ENCODE measurements around the gene TNIK.

The TNIK gene

GRCh38 chr3:171459942-171460724 is at the start of gene TNIK:
Gene TNIK, minus strand, starts transcription at chr3:171460405. Its CDS starts 342 bp downstream, at chr3:171460063.
- no peak for DNase-seq

GRCh38 chr3:171508676-171509075 is 48.5 kb upstream of the TNIK start:
- DNase-seq: no peak

GRCh38 chr3:171508206-171508605 is 48.0 kb upstream of the TNIK start:
- DNase-seq: no peak

GRCh38 chr3:171506743-171507319 is 46.6 kb upstream of the TNIK start:
- no peak for DNase-seq

GRCh38 chr3:171505822-171506333 is 45.7 kb upstream of the TNIK start:
- no peak for DNase-seq

GRCh38 chr3:171504376-171504775 is 44.2 kb upstream of the TNIK start:
- DNase-seq: no peak

- DNase-seq: no peak
These were observed 43.6 kb upstream of the TNIK start for GRCh38 chr3:171503817-171504216.

- DNase-seq: no peak
These were observed 38.7 kb upstream of the TNIK start for GRCh38 chr3:171498921-171499320.

- no peak for DNase-seq
These were observed 37.3 kb upstream of the TNIK start for GRCh38 chr3:171497468-171497867.

- no peak for DNase-seq
These were observed 35.2 kb upstream of the TNIK start for GRCh38 chr3:171495413-171495812.

GRCh38 chr3:171494457-171495109 is 34.4 kb upstream of the TNIK start:
- no peak for DNase-seq

- DNase-seq: no peak
These were observed 31.2 kb upstream of the TNIK start for GRCh38 chr3:171491361-171491760.

GRCh38 chr3:171490901-171491300 is 30.7 kb upstream of the TNIK start:
- no peak for DNase-seq

- DNase-seq: no peak
These were observed 29.1 kb upstream of the TNIK start for GRCh38 chr3:171489348-171489747.

- no peak for DNase-seq
These were observed 28.3 kb upstream of the TNIK start for GRCh38 chr3:171488479-171488878.

- no peak for DNase-seq
These were observed 27.2 kb upstream of the TNIK start for GRCh38 chr3:171487382-171487781.

- no peak for DNase-seq
These were observed 25.1 kb upstream of the TNIK start for GRCh38 chr3:171485338-171485737.

GRCh38 chr3:171481011-171481410 is 20.8 kb upstream of the TNIK start:
- no peak for DNase-seq

GRCh38 chr3:171480526-171480925 is 20.3 kb upstream of the TNIK start:
- no peak for DNase-seq

- no peak for DNase-seq
These were observed 16.4 kb upstream of the TNIK start for GRCh38 chr3:171476532-171477102.

- DNase-seq: no peak
These were observed 12.3 kb upstream of the TNIK start for GRCh38 chr3:171472552-171472951.

GRCh38 chr3:171470714-171471227 is 10.6 kb upstream of the TNIK start:
- DNase-seq: no peak

GRCh38 chr3:171469376-171469775 is 9.2 kb upstream of the TNIK start:
- DNase-seq: no peak

Data from SIG-M5 (cell line).